ENCODE results near the gene RAPGEF2.
"Not testable (repeated sequence)": the region's sequence is repeated elsewhere in the genome, so short reads cannot be mapped to it uniquely, and the experiment has no call there.

The RAPGEF2 gene

DNA sequence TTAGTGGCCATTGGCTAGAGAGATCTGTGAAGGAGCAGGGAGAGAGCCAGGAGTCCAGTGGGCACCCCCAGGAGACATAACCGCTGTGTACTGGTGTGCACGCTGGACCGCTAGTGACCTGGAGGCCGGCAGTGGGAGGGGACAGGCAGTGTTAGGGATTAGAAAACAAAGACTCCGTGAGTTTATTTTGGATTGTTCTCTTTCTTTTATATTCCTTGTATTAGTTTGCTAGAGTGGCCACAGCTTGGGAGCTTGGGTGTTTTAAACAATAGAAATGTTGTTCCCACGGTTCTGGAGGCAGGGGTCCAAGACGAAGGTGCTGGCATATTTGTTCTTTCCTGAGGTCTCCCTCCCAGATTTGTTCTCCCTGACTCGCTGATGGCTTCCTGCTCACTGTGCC, 266.4 kb downstream of the RAPGEF2 start:
- no peak for DNase-seq (ENCODE audit: low read depth)

DNA sequence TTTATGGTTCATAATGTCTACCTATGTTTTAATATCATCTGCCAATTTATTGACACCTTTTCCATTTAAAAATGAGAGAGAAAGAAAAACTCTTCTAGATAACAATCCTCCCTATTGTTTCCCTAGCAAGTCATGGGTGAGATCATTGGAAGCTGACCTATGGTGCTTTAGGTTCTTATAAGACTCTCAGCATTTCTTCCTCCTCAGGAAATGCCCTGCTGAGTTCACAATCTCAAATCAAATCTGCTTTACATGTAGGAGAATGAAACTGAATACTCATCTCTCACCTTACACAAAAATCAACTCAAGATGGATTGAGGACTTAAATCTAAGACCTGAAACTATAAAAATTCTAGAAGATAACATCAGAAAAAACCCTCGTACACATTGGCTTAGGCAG, 267.4 kb downstream of the RAPGEF2 start:
- no peak for DNase-seq (ENCODE audit: low read depth)

- DNase-seq (ENCODE audit: low read depth) = no peak
These were observed 272.1 kb downstream of the RAPGEF2 start for GRCh38 chr4:159374749-159375530.

DNA sequence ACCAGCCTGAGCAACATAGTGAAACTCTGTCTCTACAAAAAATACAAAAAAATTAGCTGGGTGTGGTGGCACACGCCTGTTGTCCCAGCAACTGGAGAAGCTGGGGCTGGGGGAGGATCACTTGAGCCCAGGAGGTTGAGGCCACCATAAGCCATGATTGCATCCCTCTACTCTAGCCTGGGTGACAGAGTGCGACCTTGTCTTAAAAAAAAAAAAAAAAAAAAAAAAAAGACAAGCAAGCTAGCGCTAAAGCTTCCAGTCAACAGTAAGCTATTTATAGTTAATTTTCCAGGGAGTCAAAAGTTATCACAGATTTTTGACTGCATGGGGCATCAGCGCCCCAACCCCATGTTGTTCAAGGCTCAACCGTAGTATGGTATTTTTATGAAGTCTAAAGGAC, 273.4 kb downstream of the RAPGEF2 start:
- no peak for DNase-seq (ENCODE audit: low read depth)

DNA sequence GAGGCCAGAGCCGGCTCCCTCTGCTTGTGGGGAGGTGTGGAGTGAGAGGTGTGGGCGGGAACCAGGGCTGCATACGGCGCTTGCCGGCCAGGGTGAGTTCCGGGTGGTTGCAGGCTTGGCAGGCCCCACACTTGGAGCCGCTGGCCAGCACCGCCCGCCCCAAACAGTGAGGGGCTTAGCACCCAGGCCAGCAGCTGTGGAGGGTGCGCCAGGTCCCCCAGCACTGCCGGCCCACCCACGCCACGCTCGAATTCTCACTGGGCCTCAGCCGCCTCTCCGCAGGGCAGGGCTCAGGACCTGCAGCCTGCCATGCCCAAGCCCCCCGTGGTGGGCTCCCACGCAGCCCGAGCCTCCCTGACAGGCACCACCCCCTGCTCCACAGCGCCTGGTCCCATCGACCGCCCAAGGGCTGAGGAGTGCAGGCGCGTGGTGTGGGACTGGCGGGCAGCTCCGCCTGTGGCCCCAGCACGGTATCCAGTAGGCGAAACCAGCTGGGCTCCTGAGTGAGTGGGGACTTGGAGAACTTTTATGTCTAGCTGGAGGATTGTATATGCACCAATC, 275.3 kb downstream of the RAPGEF2 start:
- no peak for DNase-seq (ENCODE audit: low read depth)

DNA sequence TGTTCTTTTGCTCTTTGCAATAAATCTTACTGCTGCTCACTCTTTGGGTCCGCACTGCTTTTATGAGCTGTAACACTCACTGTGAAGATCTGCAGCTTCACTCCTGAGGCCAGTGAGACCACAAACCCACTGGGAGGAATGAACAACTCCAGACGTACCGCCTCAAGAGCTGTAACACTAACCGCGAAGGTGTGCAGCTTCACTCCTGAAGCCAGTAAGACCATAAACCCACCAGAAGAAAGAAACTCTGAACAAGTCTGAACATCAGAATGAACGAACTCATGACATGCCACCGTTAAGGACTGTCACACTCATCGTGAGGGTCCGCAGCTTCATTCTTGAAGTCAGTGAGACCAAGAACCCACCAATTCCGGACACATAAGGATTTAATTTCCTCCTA, 276.2 kb downstream of the RAPGEF2 start:
- DNase-seq (ENCODE audit: low read depth) = not testable (repeated sequence)

DNA sequence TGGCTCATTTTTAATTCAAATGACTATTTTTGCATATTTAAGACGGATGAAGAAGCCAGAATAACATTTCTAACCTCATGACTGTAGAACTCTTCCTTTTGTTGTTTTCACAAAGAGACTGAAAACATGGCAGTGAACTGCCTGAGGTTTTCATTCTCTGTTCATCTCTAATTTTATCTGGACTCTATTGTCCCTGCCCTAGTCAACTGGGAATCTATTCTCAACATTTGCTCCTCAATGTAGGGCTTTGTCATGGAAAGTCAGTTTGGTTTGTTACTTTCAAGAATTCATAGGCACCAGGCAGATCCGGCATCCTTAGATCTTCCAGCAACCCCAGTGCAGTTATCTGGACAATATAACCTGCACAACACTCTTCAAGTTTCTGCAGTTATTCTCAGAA, 277.0 kb downstream of the RAPGEF2 start:
- DNase-seq (ENCODE audit: low read depth) = no peak

DNA sequence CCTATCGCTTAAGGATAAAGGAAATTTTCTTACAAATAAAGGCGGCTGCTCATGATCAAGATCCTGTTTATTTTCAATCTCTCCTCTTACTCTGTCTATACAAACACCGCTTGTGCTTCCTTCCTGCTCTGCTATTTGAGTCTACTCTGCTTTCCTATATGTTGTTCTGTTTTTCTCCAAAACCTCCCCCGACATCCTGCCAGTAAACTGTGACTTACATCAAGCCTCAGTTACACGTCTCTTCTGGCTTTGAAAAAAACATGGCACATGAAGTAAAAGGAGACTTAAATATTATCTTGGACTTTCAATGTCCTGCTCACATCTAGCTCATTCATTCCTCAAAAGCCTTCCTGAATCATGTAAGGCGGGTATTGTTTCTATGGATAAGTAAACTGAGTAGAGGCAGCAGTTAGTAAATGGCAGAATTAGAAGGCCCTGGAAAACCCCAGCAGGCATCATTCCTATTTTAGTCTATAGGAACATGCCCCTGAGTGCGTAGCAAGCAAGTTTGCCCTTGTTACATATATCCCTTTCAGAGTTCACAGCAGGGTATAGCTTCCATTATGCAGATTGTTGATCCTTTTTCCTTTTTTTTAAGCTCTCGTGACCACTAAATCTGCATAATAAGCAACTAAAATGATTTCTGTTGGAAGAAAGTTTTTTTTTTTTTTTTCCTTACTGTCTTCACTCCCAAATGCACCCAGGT, 280.1 kb downstream of the RAPGEF2 start:
- no peak for DNase-seq (ENCODE audit: low read depth)

DNA sequence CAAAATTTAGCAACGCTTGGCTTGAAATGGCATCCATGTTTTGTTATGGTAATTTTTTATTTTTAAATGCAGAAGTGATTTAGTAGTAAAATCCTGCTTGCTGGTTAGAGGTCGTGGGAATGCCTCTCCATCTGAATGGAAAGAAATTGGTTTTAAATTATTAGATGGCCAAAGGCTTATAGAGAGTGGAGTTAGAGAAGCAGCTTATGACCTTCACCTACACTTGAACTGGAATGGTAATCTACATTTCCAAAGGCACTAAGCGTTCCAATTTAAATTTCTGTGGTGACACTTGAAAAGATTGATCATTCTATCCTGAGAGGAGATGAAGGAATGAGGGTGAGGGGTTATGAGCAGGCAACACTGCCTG, 280.7 kb downstream of the RAPGEF2 start:
- DNase-seq (ENCODE audit: low read depth) = no peak

DNA sequence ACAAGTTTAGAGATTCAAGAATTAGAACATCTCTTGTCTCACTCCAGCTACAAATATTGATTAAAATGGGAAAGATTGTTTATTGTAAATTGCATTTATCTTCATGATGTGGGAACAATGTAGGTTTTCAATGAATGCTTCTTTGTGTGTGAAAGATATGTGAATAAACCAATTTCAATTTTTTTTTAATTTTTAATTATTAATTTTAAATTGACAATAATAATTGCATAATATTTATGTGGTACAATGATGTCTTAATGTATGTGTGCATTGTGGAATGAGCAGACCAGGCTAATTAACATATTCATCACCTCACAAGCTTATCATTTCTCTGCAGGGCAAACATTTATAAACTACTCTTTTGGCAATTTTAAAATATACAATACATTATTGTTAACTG, 281.1 kb downstream of the RAPGEF2 start:
- DNase-seq (ENCODE audit: low read depth) = no peak

DNA sequence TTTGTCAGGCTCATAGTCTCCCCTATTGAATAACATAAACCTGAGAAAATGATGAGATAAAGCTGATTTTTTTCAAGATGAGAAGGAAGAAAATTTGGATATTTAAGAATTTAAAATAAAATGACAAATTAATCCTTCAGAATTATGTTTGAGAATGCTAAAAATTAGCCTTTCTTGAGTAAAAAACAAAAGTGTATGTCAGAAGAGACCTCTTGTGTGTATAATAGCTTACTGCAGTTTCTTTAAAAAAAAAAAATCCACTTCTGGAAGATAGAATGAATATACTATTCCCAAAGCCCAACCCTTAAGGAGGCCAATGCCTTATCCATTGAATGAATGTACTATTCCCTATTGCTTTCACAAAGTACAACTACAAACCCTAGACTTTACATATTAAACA, 281.8 kb downstream of the RAPGEF2 start:
- no peak for DNase-seq (ENCODE audit: low read depth)

GRCh38 chr4:159386620-159387019, 283.7 kb downstream of the RAPGEF2 start:
- no peak for DNase-seq (ENCODE audit: low read depth)

- DNase-seq (ENCODE audit: low read depth) = no peak
These were observed 286.9 kb downstream of the RAPGEF2 start for GRCh38 chr4:159389756-159390155.

- no peak for DNase-seq (ENCODE audit: low read depth)
These were observed 287.8 kb downstream of the RAPGEF2 start for GRCh38 chr4:159390648-159391047.

DNA sequence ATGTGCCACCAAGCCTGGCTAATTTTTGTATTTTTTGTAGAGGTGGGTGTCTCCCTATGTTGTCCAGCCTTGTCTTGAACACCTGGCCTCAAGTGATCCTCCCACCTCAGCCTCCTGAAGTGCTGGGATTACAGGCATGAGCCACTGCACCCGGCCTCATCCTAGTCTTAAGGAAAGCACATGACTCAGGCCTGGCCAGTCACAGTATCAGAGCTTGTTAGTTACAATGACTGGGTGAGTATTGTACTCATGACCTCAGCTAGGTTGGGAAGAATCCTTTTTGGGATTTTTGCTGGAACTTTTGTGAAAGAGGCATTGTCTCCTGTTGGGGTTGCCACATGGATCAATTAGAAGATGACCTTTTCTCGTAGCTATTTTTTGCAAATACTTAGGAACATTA, 292.8 kb downstream of the RAPGEF2 start:
- DNase-seq (ENCODE audit: low read depth) = no peak

DNA sequence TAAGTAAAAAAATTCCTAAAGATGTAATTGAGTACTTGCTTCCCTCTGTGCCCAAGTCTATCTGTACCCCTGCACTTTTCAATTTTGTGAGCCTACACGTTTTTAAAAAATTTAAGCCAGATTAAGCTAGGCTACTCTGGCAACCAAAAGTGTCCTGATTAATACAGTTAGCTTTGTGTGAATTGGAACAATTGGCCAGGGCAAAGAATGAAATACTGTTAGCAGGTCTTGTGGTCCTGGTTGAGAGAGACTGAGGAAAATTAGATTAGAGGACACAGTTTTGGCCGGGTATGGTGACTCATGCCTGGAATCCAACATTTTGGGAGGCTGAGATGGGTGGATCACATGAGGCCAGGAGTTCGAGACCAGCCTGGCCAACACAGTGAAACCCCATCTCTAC, 293.3 kb downstream of the RAPGEF2 start:
- no peak for DNase-seq (ENCODE audit: low read depth)

GRCh38 chr4:159398236-159398638, 295.4 kb downstream of the RAPGEF2 start:
- DNase-seq (ENCODE audit: low read depth) = no peak

GRCh38 chr4:159400558-159401225, 297.8 kb downstream of the RAPGEF2 start:
- no peak for DNase-seq (ENCODE audit: low read depth)

DNA sequence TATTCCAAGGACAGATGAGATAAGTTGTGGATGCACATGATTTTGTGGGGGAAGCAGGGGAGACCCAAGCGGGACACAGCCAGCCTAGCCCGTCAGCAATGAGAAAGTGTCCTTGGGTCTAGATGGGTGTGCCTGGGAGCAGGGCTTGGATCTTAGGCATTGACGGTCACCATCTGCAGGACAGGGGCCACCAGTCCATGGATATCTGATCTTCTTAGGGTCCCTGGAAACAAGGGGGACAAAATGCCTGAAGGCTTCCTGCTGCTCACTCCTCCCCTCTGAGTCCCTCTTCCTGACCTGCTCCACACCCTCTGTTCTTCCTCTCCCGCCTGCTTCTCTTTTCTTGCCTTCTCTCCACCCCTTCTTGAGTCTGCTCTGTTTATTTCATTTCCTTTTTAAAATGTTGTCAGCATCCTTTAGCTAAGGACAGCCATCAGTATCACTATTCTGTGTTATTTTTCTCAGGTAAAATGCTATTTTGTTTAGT, 298.4 kb downstream of the RAPGEF2 start:
- DNase-seq (ENCODE audit: low read depth) = no peak

- DNase-seq (ENCODE audit: low read depth) = no peak
These were observed 299.0 kb downstream of the RAPGEF2 start for GRCh38 chr4:159401791-159402380.

Data from activated T-helper 1 cell treated with Interleukin-2 at 50 U/mL for 16 hours (primary cell).